T47D (cell line): ENCODE data around the gene COL23A1.

Source experiments
- DNase-seq, 2 experiments: peaks; one replicate each; pipeline versions ENCODE4 v3.0.0 to v3.0.0-alpha.2; 2011 to 2012; ENCODE audit warnings: low read depth in 1 of 2, low spot score in 1 of 2
- JUND ChIP-seq: IDR thresholded peaks from 2 replicates; pipeline ENCODE4 v1.6.1; 2012; ENCODE audit warnings: low read depth
- in situ Hi-C: cut with HindIII; loops from 2 replicates; pipeline ENCODE4 v1.10.0; 2016; ENCODE audit warnings: low sequenced_read_pairs, low pct_unique_long_range_greater_than_20kb

The COL23A1 gene

GRCh38 chr5:178582291-178582690 lies 7.9 kb downstream of the COL23A1 start:
- DNase-seq, result no peak
- TF ChIP-seq JUND, result no peak
- in situ Hi-C loops, result no loop called here

DNA sequence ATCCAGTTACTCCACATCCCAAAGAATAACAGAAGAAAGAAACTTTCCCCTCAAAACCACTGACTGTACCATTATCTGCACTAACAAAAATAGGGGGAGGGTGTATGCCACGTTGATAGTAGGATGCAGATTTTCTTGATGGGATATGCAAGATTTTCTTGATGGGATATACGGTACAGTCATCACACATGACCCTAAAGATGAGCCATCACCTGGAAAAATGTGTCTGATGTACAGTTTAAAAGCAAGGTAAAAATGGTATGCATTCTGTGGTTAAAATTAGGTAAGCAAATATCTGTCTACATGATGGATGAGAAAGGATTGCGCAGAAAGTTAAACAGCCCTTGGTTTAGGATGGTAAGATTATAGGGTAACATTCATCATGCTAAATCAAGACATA lies 8.6 kb downstream of the COL23A1 start:
- no peak for TF ChIP-seq JUND
- in situ Hi-C loops, result no loop called here
- DNase-seq, result no peak

GRCh38 chr5:178580271-178580955 lies 9.8 kb downstream of the COL23A1 start:
- in situ Hi-C loops, result no loop called here
- TF ChIP-seq JUND, result no peak
- DNase-seq, result no peak

DNA sequence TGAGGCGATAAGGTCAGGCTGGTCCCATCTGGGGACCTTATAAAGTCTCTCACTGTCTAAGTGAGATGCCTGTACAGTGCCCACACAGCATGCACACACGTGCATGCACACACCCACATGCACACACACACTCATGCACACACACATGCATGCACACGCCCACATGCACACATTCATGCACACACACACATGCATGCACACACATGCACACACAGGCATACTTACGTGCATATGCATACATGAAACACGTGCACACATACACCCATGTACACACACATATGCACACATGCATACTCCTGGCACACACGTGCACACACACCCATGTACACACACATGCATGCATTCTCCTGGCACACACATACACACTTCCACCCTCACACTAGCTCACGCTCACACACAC lies 12.2 kb downstream of the COL23A1 start:
- TF ChIP-seq JUND, result no peak
- no peak for DNase-seq
- in situ Hi-C loops, result no loop called here

- DNase-seq, result no peak
- in situ Hi-C loops, result no loop called here
- TF ChIP-seq JUND, result no peak
These were observed 12.8 kb downstream of the COL23A1 start for GRCh38 chr5:178577376-178577839.

- no peak for DNase-seq
- no peak for TF ChIP-seq JUND
- in situ Hi-C loops, result no loop called here
These were observed 13.4 kb downstream of the COL23A1 start for GRCh38 chr5:178576591-178577351.

GRCh38 chr5:178573216-178573615 lies 17.0 kb downstream of the COL23A1 start:
- in situ Hi-C loops, result no loop called here
- DNase-seq, result no peak
- no peak for TF ChIP-seq JUND

DNA sequence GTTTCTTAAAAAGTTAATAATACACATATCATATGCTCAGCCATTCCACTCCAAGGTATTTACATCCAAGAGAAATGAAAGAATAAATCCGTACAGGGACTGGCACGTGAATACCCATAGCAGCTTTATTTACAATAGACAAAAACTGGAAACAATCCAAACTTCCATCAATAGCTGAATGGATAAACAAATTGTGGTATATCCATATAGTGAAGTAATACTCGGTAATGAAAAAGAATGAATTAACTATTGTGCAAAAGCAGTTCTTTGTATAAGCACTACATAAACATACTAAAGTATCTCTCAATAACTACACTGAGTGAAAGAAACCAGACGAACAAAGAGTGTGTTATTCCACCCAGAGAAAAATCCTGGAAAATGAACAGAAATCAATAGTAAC lies 17.6 kb downstream of the COL23A1 start:
- TF ChIP-seq JUND, result no peak
- in situ Hi-C loops, result no loop called here
- no peak for DNase-seq

GRCh38 chr5:178569485-178569884 lies 20.7 kb downstream of the COL23A1 start:
- in situ Hi-C loops, result no loop called here
- no peak for TF ChIP-seq JUND
- no peak for DNase-seq

GRCh38 chr5:178564811-178565550 lies 25.2 kb downstream of the COL23A1 start:
- in situ Hi-C loops, result no loop called here
- TF ChIP-seq JUND, result no peak
- DNase-seq, result no peak

DNA sequence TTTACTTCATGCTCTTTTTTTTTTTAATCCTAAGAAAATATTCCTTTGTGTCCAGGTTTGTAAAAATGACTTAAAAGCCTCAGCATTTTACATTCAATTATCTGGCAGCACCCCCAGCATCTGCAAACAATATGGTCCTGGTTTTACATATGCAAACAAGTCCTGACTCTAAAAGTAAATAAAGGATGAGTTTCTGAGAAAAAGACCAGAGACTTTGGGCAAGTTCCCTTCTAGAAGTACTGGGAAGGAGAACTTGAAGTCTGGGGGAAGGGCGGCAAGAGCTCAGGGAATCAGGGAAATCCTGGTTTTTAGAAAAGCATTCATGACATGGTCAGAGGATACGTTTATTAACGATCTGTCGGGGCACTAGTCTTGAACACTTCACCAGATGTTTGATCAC lies 25.8 kb downstream of the COL23A1 start:
- DNase-seq, result no peak
- in situ Hi-C loops, result no loop called here
- no peak for TF ChIP-seq JUND

GRCh38 chr5:178563621-178564020 lies 26.6 kb downstream of the COL23A1 start:
- no peak for DNase-seq
- in situ Hi-C loops, result no loop called here
- no peak for TF ChIP-seq JUND

DNA sequence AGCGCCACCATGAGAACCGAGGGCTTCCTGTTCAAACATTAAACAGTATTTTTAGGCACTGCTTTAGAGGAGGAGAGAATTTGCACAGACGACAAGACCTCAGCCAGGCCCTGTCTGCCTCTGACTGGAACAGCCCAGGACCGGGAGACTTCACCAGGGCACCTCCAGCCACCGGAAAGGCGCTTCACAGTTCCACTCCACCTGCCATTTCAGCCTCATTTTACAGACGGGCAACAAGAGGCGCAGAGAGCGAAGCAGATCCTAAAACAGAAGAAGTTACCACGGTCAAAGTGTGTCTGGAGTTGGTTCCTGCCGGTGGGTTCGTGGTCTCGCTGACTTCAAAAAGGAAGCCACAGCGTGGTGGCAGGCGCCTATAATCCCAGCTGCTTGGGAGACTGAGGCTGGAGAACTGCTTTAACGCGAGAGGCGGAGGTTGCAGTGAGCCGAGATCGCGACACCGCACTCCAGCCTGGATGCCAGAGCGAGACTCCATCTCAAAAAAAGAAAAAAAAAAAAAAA lies 28.4 kb downstream of the COL23A1 start:
- no peak for TF ChIP-seq JUND
- no peak for DNase-seq
- in situ Hi-C loops, result no loop called here
